Spleen (tissue), 11 donors: ENCODE data around the gene COL23A1. TPM values are rescaled to one million over a fixed set of nuclear protein-coding genes. Genes with fewer than 3 reads are reported as not detected.

ENCODE experiments used
- DNase-seq: peaks from one replicate; pipeline ENCODE4 v3.0.0-alpha.2; 2020
- H3K27ac ChIP-seq, 8 donors: fragments of 200-600 bp; sonication (generic) in 7 of 8; 1 replicate in 4 of 8; 2 replicates in 4 of 8; pipeline versions ENCODE4 v1.5.0 to v1.8.0; 2016 to 2021; ENCODE audit warnings: inconsistent platforms in 4 of 8, mild to moderate bottlenecking in 4 of 8, moderate library complexity in 1 of 8
- H3K27me3 ChIP-seq, 7 donors: fragments of 200-600 bp; sonication (generic) in 6 of 7; replicated peaks in 1 of 7; 1 replicate in 4 of 7; 2 replicates in 3 of 7; pipeline versions ENCODE4 v1.5.0 to v1.8.0; 2016 to 2021; ENCODE audit warnings: inconsistent platforms in 3 of 7, mild to moderate bottlenecking in 1 of 7
- H3K36me3 ChIP-seq, 6 donors: fragments of 200-600 bp; sonication (generic) in 5 of 6; 1 replicate in 4 of 6; 2 replicates in 2 of 6; pipeline versions ENCODE4 v1.5.0 to v1.8.0; 2016 to 2021; ENCODE audit warnings: inconsistent platforms in 2 of 6
- H3K4me1 ChIP-seq, 6 donors: fragments of 200-600 bp; sonication (generic) in 5 of 6; 1 replicate in 3 of 6; 2 replicates in 3 of 6; pipeline versions ENCODE4 v1.5.0 to v1.8.0; 2016 to 2021; ENCODE audit warnings: inconsistent platforms in 3 of 6
- H3K4me3 ChIP-seq, 8 donors: fragments of 200-600 bp; sonication (generic) in 7 of 8; 1 replicate in 4 of 8; 2 replicates in 4 of 8; pipeline versions ENCODE4 v1.5.0 to v1.8.0; 2016 to 2021; ENCODE audit warnings: inconsistent platforms in 4 of 8, mild to moderate bottlenecking in 4 of 8, moderate library complexity in 2 of 8
- H3K9me3 ChIP-seq, 8 donors: fragments of 200-600 bp; sonication (generic) in 7 of 8; 1 replicate in 4 of 8; 2 replicates in 4 of 8; pipeline versions ENCODE4 v1.5.0 to v1.8.0; 2016 to 2021; ENCODE audit warnings: inconsistent platforms in 4 of 8
- POLR2A ChIP-seq, 3 donors: fragments of 450-650 bp; IDR thresholded peaks; one replicate each; pipeline ENCODE4 v1.5.1; 2017; ENCODE audit warnings: antibody characterized with exemption in 3 of 3, mild to moderate bottlenecking in 1 of 3
- POLR2AphosphoS5 ChIP-seq, 3 donors: sonication (generic); formaldehyde crosslinking; IDR thresholded peaks; one replicate each; pipeline ENCODE4 v1.5.1; 2017; ENCODE audit warnings: antibody characterized with exemption in 3 of 3
- WGBS, 5 donors: extraction: QIAGEN DNeasy Blood & Tissue Kit in 3 of 5; methylation state at CpG; one replicate each; pipeline versions ENCODE4 v1.1.5 to v1.1.7; 2013 to 2018; 5-methylcytosine and 5-hydroxymethylcytosine counted together
- intact Hi-C: fragments of 100-400 bp; cut with DNase I; formaldehyde crosslinking; loops from one replicate; pipeline ENCODE4 v1.15.0; 2023; ENCODE audit warnings: low total_unique reads
- polyA plus RNA-seq, 3 donors: library from polyadenylated mRNA; stranded (reverse); fragments of 200-250 nt; gene quantifications; one replicate each; pipeline ENCODE4 v1.2.1, GENCODE V29; 2013
- total RNA-seq, 7 donors: library from RNA; depleted of rRNA in 3 of 7; stranded (reverse); fragments of >200 nt in 3 of 7; fragmentation: NEBNext Ultra II Directional in 4 of 7; extraction: Animal tissue kit (Norgen Biotek cat#: 25700) in 4 of 7; gene quantifications; one replicate each; pipeline versions ENCODE4 v1.1.0 to v1.2.1, GENCODE V29; 2016 to 2021
- TF ChIP-seq, protein P1 (sequence below), 11 experiments: fragments of 200-600 bp in 7 of 11; fragments of 450-650 bp in 4 of 11; sonication (generic) in 4 of 11; IDR thresholded peaks in 8 of 11; conservative IDR thresholded peaks in 3 of 11; 1 replicate in 7 of 11; 2 replicates in 4 of 11; pipeline versions ENCODE4 v1.4.0 to v1.8.0; 2016 to 2021; ENCODE audit warnings: antibody characterized with exemption in 11 of 11, inconsistent platforms in 4 of 11, mild to moderate bottlenecking in 1 of 11
- donor health status: healthy with polysubstance abuse.
- donor health status: DM: no; HTN: no; CAD: no; lungs with moderate emphysema.
- donor health status: DM: no; HTN: no; CAD: no.
- donor health status: Bipolar disorder and iron deficiency.
- donor health status: healthy.
- donor health status: DM: no; HTN: no; CAD: no.
- donor health status: DM: yes; HTN: yes; CAD: no.

Gene COL23A1
- total and polyA plus RNA-seq, 10 donors, result 0.63 to 3.8 (median 1.9) TPM

- Histone ChIP-seq H3K4me1 (peaks cover 0 to 4% (median 0%) of the 10 kb centered on the region in 6 donors), H3K27me3 (peaks cover 0 to 37% (median 0%) of the 10 kb centered on the region in 7 donors), H3K27ac (peak overlapping the region in 1 of 8 donors; percentile 14), H3K4me3 (no peak overlapping the region), H3K36me3 (no peaks in the 10 kb centered on the region), H3K9me3 (peaks cover 5 to 17% (median 14%) of the 10 kb centered on the region in 8 donors)
- TF ChIP-seq POLR2AphosphoS5 (IDR thresholded peaks at IDR 0.05), result no peak
- TF ChIP-seq, protein P1, sequence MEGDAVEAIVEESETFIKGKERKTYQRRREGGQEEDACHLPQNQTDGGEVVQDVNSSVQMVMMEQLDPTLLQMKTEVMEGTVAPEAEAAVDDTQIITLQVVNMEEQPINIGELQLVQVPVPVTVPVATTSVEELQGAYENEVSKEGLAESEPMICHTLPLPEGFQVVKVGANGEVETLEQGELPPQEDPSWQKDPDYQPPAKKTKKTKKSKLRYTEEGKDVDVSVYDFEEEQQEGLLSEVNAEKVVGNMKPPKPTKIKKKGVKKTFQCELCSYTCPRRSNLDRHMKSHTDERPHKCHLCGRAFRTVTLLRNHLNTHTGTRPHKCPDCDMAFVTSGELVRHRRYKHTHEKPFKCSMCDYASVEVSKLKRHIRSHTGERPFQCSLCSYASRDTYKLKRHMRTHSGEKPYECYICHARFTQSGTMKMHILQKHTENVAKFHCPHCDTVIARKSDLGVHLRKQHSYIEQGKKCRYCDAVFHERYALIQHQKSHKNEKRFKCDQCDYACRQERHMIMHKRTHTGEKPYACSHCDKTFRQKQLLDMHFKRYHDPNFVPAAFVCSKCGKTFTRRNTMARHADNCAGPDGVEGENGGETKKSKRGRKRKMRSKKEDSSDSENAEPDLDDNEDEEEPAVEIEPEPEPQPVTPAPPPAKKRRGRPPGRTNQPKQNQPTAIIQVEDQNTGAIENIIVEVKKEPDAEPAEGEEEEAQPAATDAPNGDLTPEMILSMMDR (IDR thresholded peaks at IDR 0.05 in 8 of 11, conservative IDR thresholded peaks at IDR 0.05 in 3 of 11), result no peak
- no peak for TF ChIP-seq POLR2A (IDR thresholded peaks at IDR 0.05)
- intact Hi-C loops, result no loop called here
- peak; percentile 58 for DNase-seq
- 84 to 93% (median 87%) methylated on average over 29 to 34 of the region's 34 CpGs for WGBS, 5 donors
Observed at GRCh38 chr5:178286226-178287090, 303.7 kb downstream of the COL23A1 start.

- 71 to 85% (median 76%) methylated on average over 19 of the region's 19 CpGs for WGBS, 5 donors
- H3K27me3 ChIP-seq, result peaks cover 0 to 37% (median 0%) of the 10 kb centered on the region in 7 donors
- H3K9me3 ChIP-seq, result peaks cover 5 to 17% (median 14%) of the 10 kb centered on the region in 8 donors
- H3K36me3 ChIP-seq, result no peaks in the 10 kb centered on the region
- DNase-seq, result peak; percentile 55
- TF ChIP-seq POLR2AphosphoS5 (IDR thresholded peaks at IDR 0.05) (no peak), POLR2A (IDR thresholded peaks at IDR 0.05) (no peak)
- TF ChIP-seq, protein P1 (IDR thresholded peaks at IDR 0.05 in 8 of 11, conservative IDR thresholded peaks at IDR 0.05 in 3 of 11), result no peak
- H3K27ac ChIP-seq, result no peak overlapping the region
- H3K4me3 ChIP-seq, result no peak overlapping the region
- intact Hi-C loops, result no loop called here
- H3K4me1 ChIP-seq, result peaks cover 0 to 4% (median 0%) of the 10 kb centered on the region in 6 donors
Observed at GRCh38 chr5:178285399-178286225, 304.6 kb downstream of the COL23A1 start.

- H3K9me3 ChIP-seq, result peaks cover 5 to 17% (median 14%) of the 10 kb centered on the region in 8 donors
- no peaks in the 10 kb centered on the region for H3K36me3 ChIP-seq
- H3K4me3 ChIP-seq, result no peak overlapping the region
- WGBS, 5 donors, result 84 to 93% (median 90%) methylated on average over 7 of the region's 7 CpGs
- TF ChIP-seq POLR2AphosphoS5 (IDR thresholded peaks at IDR 0.05), result no peak
- TF ChIP-seq POLR2A (IDR thresholded peaks at IDR 0.05), result no peak
- no peak overlapping the region for H3K27ac ChIP-seq
- H3K27me3 ChIP-seq, result peaks cover 0 to 39% (median 0%) of the 10 kb centered on the region in 7 donors
- H3K4me1 ChIP-seq, result peaks cover 0 to 8% (median 3%) of the 10 kb centered on the region in 6 donors
- DNase-seq, result peak; percentile 45
- intact Hi-C loops, result loop anchor here (5.0 kb wide), 1 partner anchor 267 kb away; no protein-coding TSS in a partner anchor
Observed at GRCh38 chr5:178284996-178285395, 305.2 kb downstream of the COL23A1 start.

DNA sequence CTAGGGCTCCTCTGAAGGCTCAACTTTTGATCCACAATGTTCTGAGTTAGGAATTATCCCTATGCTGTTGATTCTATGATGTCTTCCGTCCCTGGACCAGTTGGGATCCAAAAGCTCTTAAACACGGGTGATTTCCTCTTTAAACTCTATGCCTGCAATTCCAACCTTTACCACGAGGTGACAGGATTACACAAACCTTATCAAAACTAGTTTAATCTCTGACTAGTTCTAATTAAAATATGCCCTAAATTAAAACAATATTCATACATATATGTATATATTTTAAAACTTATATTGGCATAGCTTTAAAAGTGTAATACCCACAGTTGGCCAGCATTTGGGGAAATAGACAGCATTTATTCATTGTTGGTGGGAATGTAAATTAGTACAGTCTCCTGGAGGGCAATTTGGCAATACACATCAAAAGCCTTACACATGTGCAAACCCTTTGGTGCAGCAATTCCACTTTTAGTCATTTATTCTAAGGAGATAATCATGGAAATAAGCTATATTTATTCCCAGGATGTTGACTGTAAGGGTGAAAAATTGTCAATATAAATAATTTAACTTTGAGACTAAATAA lies 306.0 kb downstream of the COL23A1 start:
- no peak overlapping the region for H3K27ac ChIP-seq
- no peak for DNase-seq
- H3K9me3 ChIP-seq, result peaks cover 5 to 17% (median 14%) of the 10 kb centered on the region in 8 donors
- peaks cover 0 to 15% (median 8%) of the 10 kb centered on the region in 6 donors for H3K4me1 ChIP-seq
- H3K4me3 ChIP-seq, result no peak overlapping the region
- TF ChIP-seq, protein P1 (IDR thresholded peaks at IDR 0.05 in 8 of 11, conservative IDR thresholded peaks at IDR 0.05 in 3 of 11), result peak in 10 of 11 experiments; percentile 2 to 71 (median 51)
- TF ChIP-seq POLR2AphosphoS5 (IDR thresholded peaks at IDR 0.05), result no peak
- TF ChIP-seq POLR2A (IDR thresholded peaks at IDR 0.05), result no peak
- WGBS, 5 donors, result 39 to 53% (median 43%) methylated on average over 3 of the region's 3 CpGs
- intact Hi-C loops, result loop anchor here (5.0 kb wide), 1 partner anchor 268 kb away; no protein-coding TSS in a partner anchor
- peaks cover 0 to 47% (median 0%) of the 10 kb centered on the region in 7 donors for H3K27me3 ChIP-seq
- H3K36me3 ChIP-seq, result no peaks in the 10 kb centered on the region
